Fibroblast of skin of back (primary cell): Measurements from ENCODE around the gene UTS2R.
"Not testable (repeated sequence)": the region's sequence is repeated elsewhere in the genome, so short reads cannot be mapped to it uniquely, and the experiment has no call there.

ENCODE experiments used
- DNase-seq: peaks from one replicate; pipeline ENCODE4 v3.0.0-alpha.2; 2013

UTS2R gene

DNA sequence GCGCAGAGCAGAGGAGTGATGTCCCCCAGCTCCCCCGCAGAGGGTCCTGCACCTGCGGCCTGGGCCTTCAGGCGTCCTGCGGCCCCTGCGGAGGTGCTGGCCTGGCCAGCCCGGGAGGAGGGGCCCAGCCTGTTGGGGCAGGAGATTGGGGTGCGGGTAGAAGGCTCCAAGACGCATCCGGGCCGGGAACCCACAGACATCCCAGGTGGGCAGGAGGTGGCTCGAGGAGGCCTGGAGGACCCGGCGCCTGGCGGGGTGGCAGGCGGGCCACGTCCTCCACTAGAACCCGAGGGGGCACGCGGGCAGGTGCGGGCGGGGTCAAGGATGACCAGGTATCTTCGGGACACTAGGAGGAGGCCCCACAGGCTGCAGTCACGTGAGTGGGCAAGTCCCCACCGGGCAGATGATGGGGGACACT lies 37.4 kb upstream of the UTS2R start:
- no peak for DNase-seq

DNA sequence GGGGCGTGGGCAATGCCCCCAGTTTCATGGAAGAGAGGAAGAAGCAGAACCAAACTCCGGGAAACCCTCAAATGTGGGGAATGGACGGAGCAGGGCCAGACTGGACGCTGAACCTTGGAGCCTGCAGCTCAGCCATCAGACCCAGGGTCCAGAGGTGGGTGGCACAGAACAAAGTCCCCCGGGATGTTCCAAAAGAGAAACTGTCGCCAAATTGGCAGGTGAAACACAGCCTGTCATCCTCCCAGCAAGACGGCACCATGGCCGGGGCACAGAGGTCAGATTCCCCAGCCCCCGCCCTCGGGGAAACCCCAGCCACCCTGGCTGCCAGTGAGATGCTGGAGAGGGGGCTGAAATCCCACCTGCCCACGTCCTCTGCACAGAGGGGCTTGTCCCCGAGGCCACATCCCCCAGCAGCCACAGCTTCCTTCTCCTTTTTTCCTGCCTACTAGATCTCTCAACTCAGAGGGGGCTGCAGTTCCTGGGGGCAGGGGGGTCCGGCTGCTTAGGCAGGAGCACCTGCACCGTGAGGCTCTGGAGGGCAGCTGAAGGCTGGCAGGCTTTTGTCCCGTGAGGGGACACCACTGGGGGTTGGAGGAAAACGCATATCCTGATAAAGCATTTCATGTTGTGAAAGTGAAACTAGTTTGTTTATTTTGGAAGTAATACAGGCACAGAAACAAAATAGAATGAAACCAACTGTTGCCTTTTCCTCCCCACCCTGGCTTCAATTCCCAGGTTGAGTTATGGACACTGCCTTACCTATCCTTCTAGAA lies 36.8 kb upstream of the UTS2R start:
- no peak for DNase-seq

DNA sequence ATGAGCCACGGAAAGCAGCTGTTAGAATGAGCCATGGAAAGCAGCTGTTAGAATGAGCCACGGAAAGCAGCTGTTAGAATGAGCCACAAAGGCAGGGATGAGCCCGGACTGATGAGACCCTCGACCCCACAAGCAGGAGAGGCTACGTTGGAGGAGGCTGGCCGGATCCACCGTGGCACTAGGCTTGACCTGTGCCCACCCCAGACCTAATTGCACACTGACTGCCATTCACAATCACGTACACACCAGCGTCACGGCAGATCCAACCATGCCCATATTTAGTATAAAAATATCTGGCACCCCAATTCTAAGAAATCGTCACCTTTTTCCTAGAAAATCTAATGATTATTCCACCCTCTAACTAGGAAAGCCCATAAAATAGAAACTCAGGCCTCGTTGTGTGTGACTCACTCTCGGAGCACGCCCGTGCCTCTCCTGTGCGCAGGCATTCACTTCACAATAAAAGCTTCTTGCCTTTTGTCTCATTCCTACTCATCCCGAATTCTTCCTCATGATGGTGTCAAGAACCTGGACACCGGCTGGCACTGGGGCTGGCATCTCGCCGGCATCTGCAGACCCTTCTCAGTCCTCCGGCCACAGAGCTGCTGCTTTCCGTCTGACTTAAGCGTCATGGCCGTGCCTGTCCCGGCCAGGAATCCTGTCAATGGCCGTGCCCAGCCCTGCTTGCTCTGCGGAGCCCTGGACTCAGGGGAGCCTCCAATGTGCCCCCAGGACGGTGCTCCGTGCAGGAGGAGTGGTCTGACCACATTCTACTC lies 32.5 kb upstream of the UTS2R start:
- DNase-seq, result peak; percentile 77

DNA sequence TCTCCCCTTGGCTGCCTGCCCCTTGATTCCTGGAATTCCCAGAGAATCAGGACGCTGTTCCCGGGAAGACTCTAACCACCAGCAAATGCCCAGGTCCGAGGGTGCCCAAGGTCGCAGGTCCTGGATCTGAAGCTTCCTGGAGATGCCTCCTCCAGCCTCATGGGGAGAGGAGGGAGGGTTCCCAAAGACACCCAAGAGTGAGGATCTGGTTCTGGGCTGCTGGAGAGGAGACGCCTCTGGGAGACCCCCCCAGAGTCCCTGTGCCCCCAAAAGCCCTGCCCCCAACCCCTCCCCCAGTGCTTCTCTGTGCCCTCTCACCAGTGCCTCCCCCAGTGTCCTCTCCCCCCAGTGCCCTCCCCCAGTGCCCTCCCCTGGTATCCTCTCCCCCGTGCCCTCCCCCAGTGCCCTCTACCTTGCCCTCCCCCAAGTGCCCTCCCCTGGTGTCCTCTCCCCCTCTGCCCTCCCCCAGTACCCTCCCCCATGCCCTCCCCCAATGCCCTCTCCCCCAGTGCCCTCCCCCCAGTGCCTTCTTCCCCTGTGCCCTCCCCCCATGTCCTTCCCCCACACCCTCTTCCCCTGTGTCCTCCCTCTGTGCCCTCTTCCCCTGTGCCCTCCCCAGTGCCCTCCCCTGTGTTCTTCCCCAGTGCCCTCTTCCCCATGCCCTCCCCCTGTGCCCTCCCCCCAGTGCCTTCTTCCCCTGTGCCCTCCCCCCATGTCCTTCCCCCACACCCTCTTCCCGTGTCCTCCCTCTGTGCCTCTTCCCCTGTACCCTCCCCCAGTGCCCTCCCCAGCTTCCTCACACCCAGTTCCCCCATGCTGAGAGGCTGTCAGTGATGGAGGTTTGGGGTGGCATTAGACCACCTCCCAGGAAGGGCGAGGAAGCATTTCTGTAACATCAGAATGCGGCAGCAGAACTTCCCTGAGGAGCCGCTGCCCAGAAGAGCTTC lies 31.7 kb upstream of the UTS2R start:
- no peak for DNase-seq

DNA sequence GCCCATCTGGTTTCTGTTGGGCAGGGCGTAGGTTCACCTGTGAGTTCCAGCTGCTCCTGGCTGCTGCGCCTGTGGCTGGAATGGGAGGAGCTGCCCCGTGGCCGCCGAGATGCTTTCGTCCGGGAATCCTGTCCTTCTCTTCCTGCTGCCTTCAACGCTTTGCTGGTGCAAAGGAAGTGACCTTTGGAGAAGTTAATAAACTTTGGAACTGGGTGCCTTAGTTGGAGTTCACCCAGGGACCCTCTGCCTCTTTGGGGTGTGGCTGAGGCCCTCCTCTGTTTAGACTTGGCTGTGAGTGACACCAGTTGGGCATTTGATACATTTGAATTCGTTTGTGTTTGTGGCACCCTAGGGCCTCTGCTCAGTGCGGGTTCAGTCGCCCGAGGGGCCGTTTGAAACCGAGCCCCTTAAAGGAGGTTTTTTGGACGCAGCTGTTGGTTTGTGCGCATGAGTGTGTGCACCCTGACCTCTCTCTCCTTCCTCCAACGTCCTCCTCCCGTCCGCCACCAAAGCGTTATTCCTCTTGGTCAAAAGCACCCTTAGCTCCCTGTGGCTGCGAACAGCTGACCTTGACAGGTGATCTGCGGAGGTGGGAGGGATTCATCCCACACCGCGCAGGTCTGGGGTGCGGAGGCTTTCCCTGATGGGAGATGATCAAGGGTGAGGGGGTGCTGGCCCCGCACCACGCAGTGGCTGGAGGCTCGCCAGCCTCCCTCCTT lies 29.0 kb upstream of the UTS2R start:
- no peak for DNase-seq

DNA sequence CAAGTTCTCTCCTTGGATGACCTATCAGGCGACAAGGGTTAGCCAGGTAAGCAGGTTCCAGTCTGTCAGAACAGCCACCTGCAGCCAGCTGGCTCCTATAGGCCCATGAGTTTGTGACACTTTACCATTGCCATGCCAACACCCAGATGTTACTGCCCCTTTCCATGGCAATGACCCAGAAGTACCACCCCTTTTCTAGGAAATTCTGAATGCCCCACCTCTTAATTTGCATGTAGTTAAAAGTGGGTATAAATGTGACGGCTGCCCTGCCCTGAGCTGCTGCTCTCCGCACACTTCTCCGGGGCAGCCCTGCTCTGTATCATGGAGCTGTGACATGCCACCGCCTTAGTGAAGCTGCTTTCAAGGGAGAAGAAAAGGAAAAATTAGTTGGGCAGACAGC lies 28.0 kb upstream of the UTS2R start:
- no peak for DNase-seq

DNA sequence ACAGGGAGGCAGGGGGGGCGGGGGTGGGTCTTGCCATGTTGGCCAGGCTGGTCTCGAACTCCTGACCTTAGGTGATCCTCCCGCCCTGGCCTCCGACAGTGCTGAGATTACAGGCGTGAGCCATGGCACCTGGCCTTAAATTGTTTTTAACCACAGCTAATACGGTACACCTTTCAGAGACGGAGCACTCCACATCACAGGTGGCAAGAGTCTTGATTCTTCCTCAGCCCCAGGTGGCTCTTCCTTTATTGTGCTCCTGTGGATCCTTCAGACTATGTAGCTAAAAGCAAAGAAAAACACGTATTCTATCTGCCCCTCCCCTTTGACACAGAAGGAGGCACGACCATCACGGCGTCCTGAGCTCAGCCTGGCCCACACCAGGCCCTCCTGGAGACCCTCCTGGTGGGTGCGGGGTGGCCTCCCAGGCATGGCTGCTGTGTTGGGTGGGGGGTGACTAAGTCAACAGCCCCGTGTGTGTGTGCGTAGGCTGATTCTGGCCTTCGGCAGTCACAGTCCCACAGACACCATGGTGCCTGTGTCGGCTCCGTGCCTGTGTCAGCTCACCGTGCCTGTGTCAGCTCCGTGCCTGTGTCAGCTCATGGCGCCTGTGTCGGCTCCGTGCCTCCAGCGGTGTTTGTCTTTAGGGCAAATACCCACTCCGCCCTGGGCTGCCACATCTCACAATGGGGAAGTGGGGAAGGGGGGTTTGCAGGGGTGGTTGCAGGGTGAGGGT lies 27.2 kb upstream of the UTS2R start:
- no peak for DNase-seq

DNA sequence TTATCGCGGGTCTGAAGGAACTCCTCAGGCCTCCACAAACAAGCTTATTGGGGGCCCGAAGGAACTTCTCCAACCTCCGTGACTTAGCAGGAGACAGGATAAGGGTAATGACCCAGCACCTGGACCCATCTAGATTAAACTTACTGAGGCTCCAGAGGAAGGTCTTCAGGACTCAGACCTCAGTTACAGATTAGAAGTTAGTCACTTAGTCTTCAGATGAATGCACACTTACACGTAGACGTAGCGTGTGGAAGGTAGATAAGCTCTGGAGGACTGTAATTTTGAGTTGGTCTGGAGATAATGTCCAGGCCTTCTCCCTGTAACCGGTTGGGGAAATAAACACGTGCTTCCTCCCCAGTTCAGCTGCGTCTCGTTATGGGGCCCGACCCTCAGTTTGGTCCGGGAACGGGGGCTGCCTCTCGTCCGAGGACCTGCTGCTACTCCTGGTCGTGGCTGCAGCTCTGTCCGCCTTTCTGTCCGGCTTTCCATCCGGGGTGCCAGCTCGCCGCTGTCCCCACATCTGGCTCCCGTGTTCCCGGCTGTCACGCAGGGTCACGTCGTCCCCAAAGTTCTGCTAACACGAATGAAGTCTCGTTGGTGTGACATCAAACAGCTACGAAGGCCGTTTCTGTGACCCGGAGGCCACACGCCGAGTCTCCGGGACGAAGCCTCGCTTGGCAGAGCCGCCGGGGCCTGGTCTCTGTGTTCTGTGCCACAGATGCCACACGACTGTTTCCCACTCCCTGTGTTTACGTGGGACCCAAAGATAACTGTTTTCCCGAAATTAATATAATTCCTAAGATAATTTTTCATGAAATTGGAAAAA lies 26.2 kb upstream of the UTS2R start:
- DNase-seq, result no peak

DNA sequence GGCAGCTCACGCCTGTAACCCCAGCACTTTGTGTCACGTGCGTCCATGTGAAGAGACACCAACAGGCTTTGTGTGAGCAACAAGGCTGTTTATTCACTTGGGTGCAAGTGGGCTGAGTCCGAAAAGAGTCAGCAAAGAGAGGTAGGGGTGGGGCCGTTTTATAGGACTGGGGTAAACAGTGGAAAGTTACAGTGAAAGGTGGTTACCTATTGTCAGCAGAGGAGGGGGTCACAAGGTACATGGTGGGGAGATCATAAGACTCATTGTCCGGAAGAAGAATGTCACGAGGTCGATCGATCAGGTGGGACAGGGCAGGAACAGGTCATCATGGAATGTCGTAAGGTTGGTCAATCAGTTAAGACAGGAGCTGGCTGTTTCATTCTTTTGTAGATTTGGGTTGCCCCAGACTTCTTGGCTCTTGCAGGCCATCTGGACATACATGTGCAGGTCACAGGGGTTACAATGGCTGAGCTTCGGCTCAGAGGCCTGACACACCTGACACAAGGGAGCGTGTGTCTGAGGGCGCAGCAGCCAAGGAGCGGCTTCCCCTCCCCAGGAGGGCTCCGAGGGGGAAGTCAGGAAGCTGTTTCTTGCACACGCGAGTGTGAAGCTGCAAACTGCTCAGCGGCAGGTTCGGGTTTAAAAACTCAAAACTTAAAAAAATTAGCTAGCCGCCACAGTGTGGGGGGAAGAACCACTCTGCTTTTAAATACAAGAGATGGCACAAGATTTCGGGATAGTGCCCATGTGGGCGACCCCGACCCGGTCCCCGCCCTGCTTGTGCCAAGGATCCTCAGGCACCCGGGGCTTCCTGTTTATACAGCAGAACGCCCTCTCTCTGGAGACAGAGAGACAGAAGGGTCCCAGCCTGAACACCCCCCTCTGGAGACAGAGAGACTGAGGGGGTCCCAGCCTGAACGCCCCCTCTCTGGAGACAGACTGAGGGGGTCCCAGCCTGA lies 24.9 kb upstream of the UTS2R start:
- no peak for DNase-seq

DNA sequence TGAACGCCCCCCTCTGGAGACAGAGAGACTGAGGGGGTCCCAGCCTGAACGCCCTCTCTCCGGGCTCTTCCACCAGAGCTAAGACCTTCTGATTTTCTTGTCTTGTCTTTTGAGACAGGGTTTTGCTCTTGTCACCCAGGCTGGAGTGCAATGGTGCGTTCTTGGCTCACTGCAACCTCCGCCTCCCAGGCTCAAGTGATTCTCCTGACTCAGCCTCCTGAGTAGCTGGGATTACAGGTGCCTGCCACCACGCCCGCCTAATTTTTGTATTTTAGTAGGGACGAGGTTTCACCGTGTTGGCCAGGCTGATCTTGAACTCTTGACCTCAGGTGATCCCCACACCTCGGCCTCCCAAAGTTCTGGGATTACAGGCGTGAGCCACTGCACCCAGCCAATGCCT lies 23.6 kb upstream of the UTS2R start:
- not testable (repeated sequence) for DNase-seq

DNA sequence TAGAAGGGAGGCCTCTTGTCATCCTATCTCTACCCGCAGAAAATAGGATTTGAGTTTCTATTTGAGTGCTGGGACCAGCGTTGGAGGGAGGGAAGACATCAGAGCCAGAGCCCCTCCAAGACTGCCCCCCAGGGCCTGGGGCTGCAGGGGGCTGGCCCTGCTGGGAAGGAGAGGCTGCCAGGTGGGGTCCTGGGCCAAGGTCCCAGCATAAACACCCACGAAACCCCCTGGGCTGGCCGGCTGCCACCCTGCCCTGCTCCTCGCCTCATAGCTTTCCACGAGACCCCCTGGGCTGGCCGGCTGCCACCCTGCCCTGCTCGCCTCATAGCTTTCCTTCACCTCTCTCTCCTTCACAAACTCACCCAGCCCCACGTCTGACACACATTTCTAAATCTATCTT lies 23.1 kb upstream of the UTS2R start:
- no peak for DNase-seq

DNA sequence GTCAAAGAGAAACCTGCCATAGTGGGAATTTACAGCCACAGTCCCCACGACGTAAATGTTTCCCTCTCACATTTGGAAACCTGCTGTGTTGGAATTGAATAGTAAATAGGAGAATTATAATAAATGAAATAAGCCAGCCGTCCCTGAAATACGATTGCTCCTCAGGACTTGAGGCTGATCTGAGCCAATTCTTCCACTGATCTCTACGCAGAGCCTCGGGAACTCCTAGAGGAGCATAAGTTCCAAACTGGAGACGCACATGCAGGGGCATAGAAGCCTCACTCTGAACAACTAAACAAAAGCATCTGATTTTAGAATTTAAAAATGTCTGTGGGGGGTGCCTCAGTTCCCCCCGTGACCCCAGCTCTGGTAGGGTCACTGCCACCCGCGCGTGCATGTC lies 22.7 kb upstream of the UTS2R start:
- no peak for DNase-seq

DNA sequence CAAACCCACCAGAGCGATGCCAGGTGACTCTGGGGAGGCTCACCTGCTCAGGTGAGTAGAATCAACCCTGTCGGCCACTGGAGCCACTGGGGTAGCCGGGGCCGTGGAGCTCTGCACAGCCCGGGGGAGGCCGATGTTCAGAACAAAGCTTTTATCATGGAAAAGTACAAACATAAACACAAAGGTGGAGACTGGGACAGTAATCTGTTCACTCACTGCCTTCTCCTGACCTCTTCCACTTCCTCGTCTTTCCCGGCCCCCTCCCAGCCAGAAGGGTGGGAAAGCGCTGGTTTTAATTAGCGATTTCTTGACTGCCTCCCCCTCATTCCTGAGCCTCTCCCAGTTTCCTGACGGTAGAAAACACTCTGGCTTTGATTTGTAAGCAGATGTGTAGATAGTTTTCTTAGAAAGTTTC lies 22.3 kb upstream of the UTS2R start:
- no peak for DNase-seq

DNA sequence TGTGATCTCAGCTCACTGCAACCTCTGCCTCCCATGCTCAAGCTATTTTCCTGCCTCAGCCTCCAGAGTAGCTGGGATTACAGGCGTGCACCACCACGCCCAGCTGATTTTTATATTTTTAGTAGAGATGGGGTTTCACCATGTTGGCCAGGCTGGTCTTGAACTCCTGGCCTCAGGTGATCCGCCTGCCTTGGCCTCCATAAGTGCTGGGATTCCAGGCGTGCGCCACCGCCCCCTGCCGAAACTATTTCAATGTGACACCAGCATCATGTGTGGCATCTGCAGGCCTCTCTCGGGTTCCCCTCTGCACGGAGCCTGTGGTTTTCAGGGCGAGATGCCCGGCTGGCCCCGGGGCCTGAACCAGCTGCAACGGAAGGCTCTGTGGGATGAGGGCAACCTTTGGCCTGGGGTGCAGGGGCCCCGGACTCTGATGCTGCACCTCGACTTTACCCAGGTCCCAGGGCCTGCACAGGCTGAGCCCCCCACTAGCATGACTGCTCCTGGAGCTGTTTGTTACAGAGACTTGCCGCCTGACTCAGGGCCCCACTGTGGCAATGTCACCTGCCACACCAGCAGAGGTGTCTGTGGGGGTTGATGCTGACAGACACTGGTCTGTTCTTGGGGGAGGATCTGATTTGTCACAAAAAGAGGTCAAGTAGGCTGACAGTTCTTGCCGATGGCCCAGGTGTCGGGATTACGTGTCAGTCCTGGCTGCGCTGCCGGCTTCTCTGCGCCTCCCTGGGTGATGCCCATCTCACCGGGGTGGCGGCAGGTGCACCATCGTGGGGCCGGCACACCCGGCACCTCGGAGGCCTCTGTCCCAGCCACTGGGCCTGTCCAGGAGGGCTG lies 21.2 kb upstream of the UTS2R start:
- no peak for DNase-seq

DNA sequence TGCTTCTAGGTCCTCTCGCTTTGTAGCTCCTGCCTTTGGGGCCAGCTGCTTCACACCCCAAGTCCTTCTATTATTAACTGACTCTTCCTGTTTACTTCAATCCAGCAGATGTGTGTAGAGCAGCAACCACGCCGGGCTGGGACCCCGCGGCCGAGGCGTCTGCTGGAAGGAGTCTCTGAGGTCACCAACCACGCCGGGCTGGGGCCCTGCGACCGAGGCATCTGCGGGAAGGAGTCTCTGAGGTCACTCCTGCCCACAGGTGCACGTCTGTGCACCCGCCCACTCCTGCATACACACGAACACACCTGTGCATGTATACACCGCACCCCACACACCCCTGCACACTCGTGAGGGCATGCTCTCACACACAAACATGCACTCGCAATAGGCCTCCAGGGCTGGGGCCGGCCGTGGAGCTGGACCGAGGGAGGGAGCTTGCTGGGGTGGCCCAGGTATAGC lies 20.3 kb upstream of the UTS2R start:
- DNase-seq, result no peak

DNA sequence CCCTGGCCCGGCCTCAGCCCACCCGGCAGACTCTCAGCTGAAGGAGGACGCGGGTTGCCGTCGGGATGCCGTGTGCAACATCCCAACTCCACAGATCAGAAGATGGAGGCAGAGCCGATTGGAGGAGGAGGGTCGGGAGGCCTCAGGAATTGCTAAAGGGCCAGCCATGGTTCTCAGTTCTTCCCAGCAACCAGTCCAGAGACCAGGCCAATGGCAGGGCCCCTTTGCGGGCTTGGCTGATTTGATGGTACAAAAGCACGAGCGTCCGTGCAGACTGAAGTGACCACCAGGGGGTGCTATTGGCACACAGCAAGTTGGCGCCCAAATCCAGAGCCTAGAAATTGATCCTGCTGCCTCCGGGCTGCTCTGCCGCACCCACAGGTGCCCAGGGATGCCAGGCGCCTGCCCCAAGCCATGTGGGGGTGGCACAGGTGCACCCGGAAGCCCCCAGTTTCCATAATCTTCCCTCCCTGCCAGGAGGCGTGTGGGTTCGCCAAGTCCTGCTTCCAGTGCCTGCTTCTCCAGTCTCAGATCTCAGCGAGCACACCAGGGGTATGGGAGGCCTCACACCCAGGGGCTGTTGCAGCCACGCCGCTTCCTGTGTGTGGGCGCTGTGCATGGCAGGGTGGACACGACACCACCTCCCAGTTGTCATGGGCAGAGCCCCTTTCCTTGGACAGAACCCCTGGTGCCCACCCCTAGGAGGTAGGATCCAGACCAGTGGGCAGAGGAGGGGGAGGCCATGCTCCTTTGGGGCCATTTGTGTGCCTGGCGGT lies 19.7 kb upstream of the UTS2R start:
- DNase-seq, result peak; percentile 74

DNA sequence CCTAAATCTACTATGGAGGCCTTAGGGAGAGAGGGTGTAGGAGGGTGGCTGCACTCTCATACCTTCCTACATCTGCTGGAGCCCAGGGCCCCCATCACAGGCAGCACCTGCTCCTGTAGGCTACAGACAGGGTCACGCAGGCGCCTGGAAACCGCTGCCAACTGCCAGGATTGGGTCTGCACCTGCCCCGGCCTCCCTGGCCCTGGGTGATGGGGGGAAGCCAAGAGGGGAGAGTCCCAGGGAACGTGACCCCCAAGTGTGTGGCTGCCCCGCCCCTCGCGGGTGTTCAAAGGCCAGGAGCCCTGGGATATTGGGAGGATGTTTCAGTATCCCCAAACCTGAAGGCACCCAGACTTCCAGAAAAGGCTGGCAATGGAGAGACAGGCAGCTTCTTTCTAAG lies 18.1 kb upstream of the UTS2R start:
- no peak for DNase-seq
